Cardiac ventricle fibroblast (primary cell): Measurements from ENCODE around the gene GAB2. TPM values are rescaled to one million over a fixed set of nuclear protein-coding genes. Genes with fewer than 3 reads are reported as not detected.

Experiments
- total RNA-seq: library from RNA; depleted of rRNA; stranded (reverse); fragments of >200 nt; gene quantifications from 2 replicates; pipeline ENCODE4 v1.2.3, GENCODE V29; 2015

GAB2 gene, protein sequence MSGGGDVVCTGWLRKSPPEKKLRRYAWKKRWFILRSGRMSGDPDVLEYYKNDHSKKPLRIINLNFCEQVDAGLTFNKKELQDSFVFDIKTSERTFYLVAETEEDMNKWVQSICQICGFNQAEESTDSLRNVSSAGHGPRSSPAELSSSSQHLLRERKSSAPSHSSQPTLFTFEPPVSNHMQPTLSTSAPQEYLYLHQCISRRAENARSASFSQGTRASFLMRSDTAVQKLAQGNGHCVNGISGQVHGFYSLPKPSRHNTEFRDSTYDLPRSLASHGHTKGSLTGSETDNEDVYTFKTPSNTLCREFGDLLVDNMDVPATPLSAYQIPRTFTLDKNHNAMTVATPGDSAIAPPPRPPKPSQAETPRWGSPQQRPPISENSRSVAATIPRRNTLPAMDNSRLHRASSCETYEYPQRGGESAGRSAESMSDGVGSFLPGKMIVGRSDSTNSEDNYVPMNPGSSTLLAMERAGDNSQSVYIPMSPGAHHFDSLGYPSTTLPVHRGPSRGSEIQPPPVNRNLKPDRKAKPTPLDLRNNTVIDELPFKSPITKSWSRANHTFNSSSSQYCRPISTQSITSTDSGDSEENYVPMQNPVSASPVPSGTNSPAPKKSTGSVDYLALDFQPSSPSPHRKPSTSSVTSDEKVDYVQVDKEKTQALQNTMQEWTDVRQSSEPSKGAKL
- 5.5 and 18.5 TPM in 2 replicates for total RNA-seq

DNA sequence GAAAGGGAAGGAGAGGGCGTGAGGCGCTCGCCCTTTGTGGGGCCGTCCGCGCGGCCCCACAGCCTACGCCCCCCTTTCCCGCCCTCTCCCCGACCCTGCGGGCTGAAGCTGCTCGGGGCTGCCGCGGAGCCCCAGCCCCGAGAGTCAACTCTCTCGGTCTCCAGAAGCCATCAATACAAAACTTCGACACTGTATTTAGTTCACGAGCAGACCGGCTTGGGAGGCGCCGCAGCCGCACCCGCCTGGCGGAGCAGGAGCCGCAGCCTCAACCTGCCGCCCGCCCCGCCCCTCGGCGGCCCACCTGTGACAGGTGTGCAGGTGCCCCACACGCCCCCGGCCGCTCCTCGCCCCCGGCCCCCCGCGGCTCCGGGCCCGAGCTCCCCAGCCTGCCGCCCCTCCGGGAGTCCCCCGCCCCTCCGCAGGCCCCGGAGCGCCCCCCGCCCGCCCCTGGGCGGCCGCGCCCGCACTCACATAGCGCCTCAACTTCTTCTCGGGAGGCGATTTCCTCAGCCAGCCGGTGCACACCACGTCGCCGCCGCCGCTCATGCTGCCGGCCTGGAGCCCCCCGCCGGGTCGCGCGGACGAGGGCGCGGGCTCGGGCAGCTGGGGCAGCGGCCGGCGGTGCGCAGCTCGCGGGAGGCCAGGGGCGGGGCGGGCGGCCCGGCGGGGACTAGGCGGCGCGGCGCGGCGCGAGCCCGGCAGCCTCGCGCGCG, at the start of gene GAB2:
GAB2 (minus strand) TSS at position 646 of the 713 bp plus-strand sequence; CDS start at position 546, 100 bp downstream.

DNA sequence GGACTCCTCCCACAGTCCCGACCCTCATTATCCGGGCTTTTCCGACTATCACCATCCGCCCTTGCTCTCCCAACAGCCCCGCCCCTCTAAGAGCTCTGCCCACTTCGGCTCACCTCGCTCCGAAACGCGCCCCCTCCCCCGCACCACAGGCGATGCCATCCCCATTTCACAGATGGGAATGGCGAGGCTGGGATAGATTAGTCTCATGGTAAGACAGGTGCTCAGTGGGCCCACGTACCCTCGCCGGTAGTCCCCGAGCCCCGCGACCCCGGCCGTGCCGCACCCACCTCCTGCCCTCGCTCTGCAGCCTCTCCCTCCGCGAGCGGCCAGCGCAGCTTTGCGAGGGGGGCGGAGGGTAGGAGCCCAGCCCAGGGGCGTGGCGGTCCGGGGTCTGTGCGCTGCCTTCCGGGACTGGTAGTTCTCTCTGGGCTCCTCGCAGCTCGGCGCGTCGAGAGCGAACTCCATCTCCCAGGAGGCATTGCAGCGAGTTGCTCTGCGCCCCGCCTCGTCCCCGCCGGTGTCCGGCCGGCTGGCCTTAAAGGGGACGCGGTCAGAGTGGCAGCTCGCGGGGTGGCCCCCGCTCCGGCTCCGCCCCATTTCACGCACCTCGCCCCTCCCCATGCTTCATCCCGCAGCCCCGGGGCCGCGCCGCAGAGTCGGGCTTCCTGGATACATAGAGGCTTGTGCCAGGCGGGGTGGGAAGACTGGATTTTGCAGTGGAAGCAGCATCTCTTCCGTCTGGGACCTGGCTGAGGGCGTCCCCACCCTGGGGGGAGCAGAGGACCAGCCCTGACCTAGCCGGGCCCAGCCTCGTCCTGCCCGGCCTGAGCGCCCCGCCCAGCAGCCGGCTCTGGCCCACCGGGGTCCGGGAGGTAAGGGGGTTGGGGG, 229.1 kb downstream of the GAB2 start, which contains the start of the genes KCTD21 and USP35:
KCTD21 (minus strand) TSS at position 341 of the 888 bp plus-strand sequence. CDS start 14,072 bp downstream, outside the sequence.
USP35 (plus strand) TSS at position 634 of the 888 bp plus-strand sequence. CDS start 7,327 bp downstream, outside the sequence.

Other genes with a start within 250 kb of the GAB2 start
- 10.7 and 11.5 TPM in 2 replicates for gene KCTD21, start 229.2 kb downstream of the GAB2 start, total RNA-seq
- 8.2 and 11.6 TPM in 2 replicates for gene USP35, start 228.9 kb downstream of the GAB2 start, total RNA-seq
- gene NARS2, start 157.0 kb upstream of the GAB2 start, total RNA-seq = 7.4 and 9.7 TPM in 2 replicates